GM12891 (cell line): ENCODE measurements around the gene GTF2A2.

Experiments
- DNase-seq: peaks from one replicate; pipeline ENCODE4 v3.0.0; 2011; ENCODE audit warnings: low spot score; ENCODE audit not compliant: insufficient read length
- FAIRE-seq: peaks from 2 replicates; lab custom pipeline; 2011; peaks lifted over from hg19 to GRCh38; lab: Jason Lieb, UNC
- PAX5 ChIP-seq: IDR thresholded peaks from 2 replicates; pipeline ENCODE4 v1.6.1; 2011; ENCODE audit warnings: low read length, moderate library complexity, mild to moderate bottlenecking; ENCODE audit not compliant: insufficient read depth, severe bottlenecking
- POLR2A ChIP-seq: IDR thresholded peaks from 2 replicates; pipeline ENCODE4 v1.6.1; 2011; ENCODE audit warnings: low read depth, low read length, control low read depth
- POLR2AphosphoS5 ChIP-seq: IDR thresholded peaks from 2 replicates; pipeline ENCODE4 v1.6.1; 2011; ENCODE audit warnings: low read depth, low read length, control low read depth
- POU2F2 ChIP-seq: IDR thresholded peaks from 2 replicates; pipeline ENCODE4 v1.6.1; 2011; ENCODE audit warnings: low read depth, mild to moderate bottlenecking, control low read depth, low read length, moderate library complexity
- SPI1 ChIP-seq: IDR thresholded peaks from 2 replicates; pipeline ENCODE4 v1.6.1; 2011; ENCODE audit warnings: low read depth, low read length, control low read depth
- TAF1 ChIP-seq: IDR thresholded peaks from 2 replicates; pipeline ENCODE4 v1.6.1; 2011; ENCODE audit warnings: low read depth, low read length, control low read depth

Gene GTF2A2

GRCh38 chr15:59636184-59636583, 21.1 kb downstream of the GTF2A2 start:
- FAIRE-seq (no peak), DNase-seq (no peak)
- TF ChIP-seq POU2F2 (no peak), TAF1 (no peak), POLR2AphosphoS5 (no peak), PAX5 (no peak), POLR2A (no peak), SPI1 (no peak)

GRCh38 chr15:59632714-59633113, 24.6 kb downstream of the GTF2A2 start:
- TF ChIP-seq POLR2AphosphoS5 (no peak), POLR2A (no peak), SPI1 (no peak), PAX5 (no peak), TAF1 (no peak), POU2F2 (no peak)
- FAIRE-seq (no peak), DNase-seq (no peak)

GRCh38 chr15:59622289-59622688, 35.0 kb downstream of the GTF2A2 start:
- no peak for TF ChIP-seq POU2F2
- TF ChIP-seq TAF1 = no peak
- TF ChIP-seq POLR2A = no peak
- no peak for TF ChIP-seq POLR2AphosphoS5
- no peak for TF ChIP-seq SPI1
- no peak for TF ChIP-seq PAX5
- DNase-seq (peak; percentile 39), FAIRE-seq (peak; percentile 94)

- TF ChIP-seq TAF1 = no peak
- TF ChIP-seq POLR2AphosphoS5 = no peak
- TF ChIP-seq PAX5 = no peak
- no peak for TF ChIP-seq POLR2A
- TF ChIP-seq POU2F2 = no peak
- no peak for TF ChIP-seq SPI1
- FAIRE-seq (no peak), DNase-seq (no peak)
These were observed 38.9 kb downstream of the GTF2A2 start for GRCh38 chr15:59618406-59618805.

GRCh38 chr15:59616379-59616778, 40.9 kb downstream of the GTF2A2 start:
- FAIRE-seq (no peak), DNase-seq (no peak)
- TF ChIP-seq SPI1 = no peak
- TF ChIP-seq POLR2A = no peak
- TF ChIP-seq POLR2AphosphoS5 = no peak
- TF ChIP-seq TAF1 = no peak
- TF ChIP-seq PAX5 = no peak
- no peak for TF ChIP-seq POU2F2

- TF ChIP-seq PAX5 (no peak), POLR2A (no peak), TAF1 (no peak), POLR2AphosphoS5 (no peak), SPI1 (no peak), POU2F2 (no peak)
- DNase-seq (no peak), FAIRE-seq (peak; percentile 57)
These were observed 41.7 kb downstream of the GTF2A2 start for GRCh38 chr15:59615661-59616060.

GRCh38 chr15:59614153-59614552, 43.2 kb downstream of the GTF2A2 start:
- DNase-seq (no peak), FAIRE-seq (peak; percentile 74)
- TF ChIP-seq PAX5 (no peak), SPI1 (no peak), TAF1 (no peak), POLR2AphosphoS5 (no peak), POLR2A (no peak), POU2F2 (no peak)

- no peak for FAIRE-seq
These were observed 45.7 kb downstream of the GTF2A2 start, which contains the start of gene GCNT3 for GRCh38 chr15:59611276-59612260. TSS of gene GCNT3 (plus strand) at chr15:59611783. CDS start at chr15:59618239, 6,456 bp downstream.

More at GRCh38 chr15:59611276-59612260, 45.7 kb downstream of the GTF2A2 start, which contains the start of gene GCNT3:
- DNase-seq = no peak
- TF ChIP-seq POLR2AphosphoS5 = no peak
- TF ChIP-seq POLR2A = no peak
- no peak for TF ChIP-seq SPI1
- TF ChIP-seq TAF1 = no peak
- no peak for TF ChIP-seq POU2F2
- no peak for TF ChIP-seq PAX5
